Activated CD4-positive, alpha-beta T cell treated with anti-CD3 and anti-CD28 coated beads, Interleukin-2, Interleukin-6, amounts not matched to agents 100 ng/mL and 50 ng/mL, durations not matched to agents 16 hours and 8 hours (primary cell): Measurements from ENCODE around the gene DEAF1.
A peak's percentile ranks its signal among the peaks of the same experiment; 100 is the strongest.
"Not testable (repeated sequence)": the region's sequence is repeated elsewhere in the genome, so short reads cannot be mapped to it uniquely, and the experiment has no call there.

Experiments used
- DNase-seq: peaks from one replicate; pipeline ENCODE4 v3.0.0-alpha.2; 2020

The DEAF1 gene

GRCh38 chr11:694563-695287 lies at the start of gene DEAF1:
Gene DEAF1, minus strand, starts transcription at chr11:695222. Its CDS starts 175 bp downstream, at chr11:695047.
- DNase-seq, result peak; percentile 100

- DNase-seq, result no peak
Observed at GRCh38 chr11:742571-743201, 47.7 kb upstream of the DEAF1 start.

- DNase-seq, result no peak
Observed at GRCh38 chr11:742156-742546, 47.1 kb upstream of the DEAF1 start.

- DNase-seq, result not testable (repeated sequence)
Observed at GRCh38 chr11:737899-738298, 42.9 kb upstream of the DEAF1 start.

- DNase-seq, result no peak
Observed at GRCh38 chr11:737366-737765, 42.3 kb upstream of the DEAF1 start.

GRCh38 chr11:734541-734940 lies 39.5 kb upstream of the DEAF1 start:
- DNase-seq, result not testable (repeated sequence)

- no peak for DNase-seq
Observed at GRCh38 chr11:733072-733471, 38.0 kb upstream of the DEAF1 start.

- DNase-seq, result no peak
Observed at GRCh38 chr11:729492-730074, 34.6 kb upstream of the DEAF1 start.

GRCh38 chr11:728901-729491 lies 34.0 kb upstream of the DEAF1 start:
- no peak for DNase-seq

GRCh38 chr11:727859-728748 lies 33.1 kb upstream of the DEAF1 start:
- DNase-seq, result peak; percentile 84

- no peak for DNase-seq
Observed at GRCh38 chr11:727281-727701, 32.3 kb upstream of the DEAF1 start.

- peak; percentile 51 for DNase-seq
Observed at GRCh38 chr11:726278-727220, 31.5 kb upstream of the DEAF1 start.

- DNase-seq, result no peak
Observed at GRCh38 chr11:725624-726202, 30.7 kb upstream of the DEAF1 start.

- DNase-seq, result no peak
Observed at GRCh38 chr11:724778-725386, 29.9 kb upstream of the DEAF1 start.

- DNase-seq, result no peak
Observed at GRCh38 chr11:724049-724777, 29.2 kb upstream of the DEAF1 start.

- peak; percentile 62 for DNase-seq
Observed at GRCh38 chr11:723120-723883, 28.3 kb upstream of the DEAF1 start.

GRCh38 chr11:722346-722811 lies 27.4 kb upstream of the DEAF1 start:
- DNase-seq, result no peak

- peak; percentile 44 for DNase-seq
Observed at GRCh38 chr11:721741-722345, 26.8 kb upstream of the DEAF1 start.
